Measurements from ENCODE around the gene UBXN6.

- no peak for TF ChIP-seq CTCF (IDR thresholded peaks at IDR 0.05)
- no peak for TF ChIP-seq ZFX (IDR thresholded peaks at IDR 0.05; ENCODE audit: borderline replicate concordance)
These were observed 30.9 kb upstream of the UBXN6 start for GRCh38 chr19:4488496-4488895.
